Stimulated activated CD4-positive, alpha-beta T cell treated with anti-CD3 and anti-CD28 coated beads, Interleukin-2, amount 100 ng/mL, for 24 hours (primary cell): Measurements from ENCODE around the gene SYCP2L.

ENCODE experiments used
- DNase-seq, 2 donors: peaks; one replicate each; pipeline ENCODE4 v3.0.0-alpha.2; 2020

Gene SYCP2L

GRCh38 chr6:11009353-11009752 is 122.5 kb downstream of the SYCP2L start:
- no peak for DNase-seq

GRCh38 chr6:11011787-11012234 is 125.0 kb downstream of the SYCP2L start:
- DNase-seq: no peak

- no peak for DNase-seq
These were observed 125.5 kb downstream of the SYCP2L start for GRCh38 chr6:11012295-11012754.

GRCh38 chr6:11012976-11013720 is 126.3 kb downstream of the SYCP2L start:
- DNase-seq: no peak

GRCh38 chr6:11013721-11014070 is 126.8 kb downstream of the SYCP2L start:
- no peak for DNase-seq

GRCh38 chr6:11015102-11015501 is 128.2 kb downstream of the SYCP2L start:
- no peak for DNase-seq

GRCh38 chr6:11016452-11016851 is 129.6 kb downstream of the SYCP2L start:
- DNase-seq: no peak

GRCh38 chr6:11017090-11017489 is 130.2 kb downstream of the SYCP2L start:
- DNase-seq: no peak

- DNase-seq: no peak
These were observed 131.4 kb downstream of the SYCP2L start for GRCh38 chr6:11018225-11018624.

GRCh38 chr6:11021003-11021402 is 134.2 kb downstream of the SYCP2L start:
- no peak for DNase-seq

- DNase-seq: no peak
These were observed 134.9 kb downstream of the SYCP2L start for GRCh38 chr6:11021714-11022113.

GRCh38 chr6:11023032-11023431 is 136.2 kb downstream of the SYCP2L start:
- DNase-seq: no peak
